ENCODE results near the gene PAWR.

PAWR gene, protein sequence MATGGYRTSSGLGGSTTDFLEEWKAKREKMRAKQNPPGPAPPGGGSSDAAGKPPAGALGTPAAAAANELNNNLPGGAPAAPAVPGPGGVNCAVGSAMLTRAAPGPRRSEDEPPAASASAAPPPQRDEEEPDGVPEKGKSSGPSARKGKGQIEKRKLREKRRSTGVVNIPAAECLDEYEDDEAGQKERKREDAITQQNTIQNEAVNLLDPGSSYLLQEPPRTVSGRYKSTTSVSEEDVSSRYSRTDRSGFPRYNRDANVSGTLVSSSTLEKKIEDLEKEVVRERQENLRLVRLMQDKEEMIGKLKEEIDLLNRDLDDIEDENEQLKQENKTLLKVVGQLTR

DNA sequence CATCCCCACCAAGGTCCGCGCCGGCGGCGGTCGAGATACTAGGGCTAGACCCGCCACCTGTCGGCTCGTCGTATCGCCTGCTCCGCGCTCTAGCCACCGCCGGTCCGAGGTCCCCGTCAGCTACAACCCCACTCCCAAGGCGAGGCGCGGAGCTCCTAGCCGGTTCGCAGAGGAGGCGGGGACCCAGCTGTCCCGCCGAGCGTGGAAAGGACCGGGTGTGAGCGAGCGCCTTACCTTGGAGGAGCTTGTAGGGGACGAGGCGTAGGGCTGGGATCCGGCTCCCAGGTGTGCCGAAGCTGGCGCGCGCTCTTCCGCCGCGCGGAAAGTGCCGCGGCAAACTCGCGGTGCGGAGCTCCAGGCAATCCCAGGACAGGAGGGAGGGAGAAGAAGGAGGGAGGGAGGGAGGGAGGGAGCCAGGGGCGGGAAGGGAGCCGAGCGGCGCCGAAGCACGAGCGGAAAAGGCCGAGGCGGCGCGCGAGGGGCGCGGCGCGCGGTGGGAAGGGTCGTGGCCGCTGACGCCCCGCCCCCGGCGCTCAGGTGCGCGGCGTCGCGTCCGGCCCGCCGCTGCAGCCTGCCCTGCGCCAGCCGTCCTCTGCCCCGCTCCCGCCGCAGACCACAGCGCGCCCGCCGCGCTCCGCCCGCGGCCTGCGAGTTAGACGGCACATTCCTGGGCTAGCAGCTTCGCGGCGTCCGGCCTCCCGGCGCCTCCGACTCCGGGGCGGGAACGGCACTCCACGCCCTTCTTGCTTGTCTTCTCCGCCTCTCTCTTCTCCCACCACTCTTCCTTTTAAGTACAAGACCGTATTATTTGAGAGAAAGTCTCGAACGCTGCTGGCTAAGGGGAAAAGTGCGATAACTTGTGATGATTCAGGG, at the start of gene PAWR:
Gene PAWR (minus strand): TSS at position 327 of the 873 bp plus-strand sequence. CDS start 720 bp downstream, outside the sequence.
- DNase-seq (ENCODE audit: low read depth in 4 of 4, low spot score in 1 of 4): no peak

DNA sequence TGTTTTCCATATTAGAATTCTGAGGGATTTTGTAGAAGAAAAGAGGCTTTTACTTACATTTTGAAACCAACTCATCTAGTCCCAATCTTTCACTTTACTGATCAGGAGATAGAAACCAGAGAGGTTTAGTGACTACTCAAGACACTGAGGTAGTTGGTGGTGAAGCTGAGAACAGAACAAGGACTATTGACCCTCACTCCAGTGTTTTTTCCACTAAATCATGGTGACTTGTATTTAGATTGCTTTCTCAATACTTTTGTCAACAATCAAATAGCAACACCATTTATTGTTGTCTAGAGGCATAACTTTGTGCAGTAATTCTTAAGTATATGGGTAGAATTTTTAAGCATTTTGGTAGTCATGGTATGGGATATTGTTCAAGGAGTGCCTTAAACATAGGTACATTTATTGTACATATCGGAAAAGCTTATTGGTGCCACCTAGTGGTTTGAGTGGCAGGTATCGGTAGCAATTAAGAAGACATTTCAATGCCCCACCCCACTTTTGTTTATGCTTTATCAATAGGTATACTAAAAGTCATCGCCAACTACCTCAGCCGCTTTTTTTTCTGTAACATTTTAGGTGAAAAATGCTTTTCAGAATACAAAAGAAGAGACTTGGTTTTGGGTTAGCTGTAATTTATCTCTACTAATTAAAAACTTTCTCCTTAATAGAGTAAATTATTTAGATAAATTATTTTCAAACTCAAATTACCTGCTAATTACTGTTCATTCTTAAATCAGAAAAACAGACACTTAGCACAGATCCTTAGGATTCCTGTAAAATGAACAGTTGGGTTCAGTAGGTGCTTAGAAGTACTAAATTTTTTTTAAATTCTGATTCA, 47.3 kb upstream of the PAWR start:
- DNase-seq (ENCODE audit: low read depth in 4 of 4, low spot score in 1 of 4): peak in 2 of 4 experiments; percentile 4 to 6

DNA sequence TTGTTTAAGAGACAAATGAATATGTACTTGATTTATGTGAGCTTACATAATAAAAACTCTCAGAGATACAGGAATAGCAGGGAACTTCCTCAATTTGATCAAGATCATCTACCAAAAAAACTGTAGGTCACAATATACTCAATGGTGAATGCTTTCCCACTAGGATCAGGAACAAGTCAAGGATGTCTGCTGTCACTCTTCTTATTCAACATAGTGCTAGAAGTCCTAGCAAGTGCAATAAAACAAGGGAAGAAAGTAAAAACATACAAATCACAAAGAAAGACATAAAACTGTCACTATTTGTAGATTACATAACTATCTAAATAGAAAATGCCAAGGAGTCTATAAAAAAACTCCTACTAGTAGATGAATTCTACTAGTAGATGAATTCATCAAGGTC, 41.9 kb upstream of the PAWR start:
- DNase-seq (ENCODE audit: low read depth in 4 of 4, low spot score in 1 of 4): no peak

DNA sequence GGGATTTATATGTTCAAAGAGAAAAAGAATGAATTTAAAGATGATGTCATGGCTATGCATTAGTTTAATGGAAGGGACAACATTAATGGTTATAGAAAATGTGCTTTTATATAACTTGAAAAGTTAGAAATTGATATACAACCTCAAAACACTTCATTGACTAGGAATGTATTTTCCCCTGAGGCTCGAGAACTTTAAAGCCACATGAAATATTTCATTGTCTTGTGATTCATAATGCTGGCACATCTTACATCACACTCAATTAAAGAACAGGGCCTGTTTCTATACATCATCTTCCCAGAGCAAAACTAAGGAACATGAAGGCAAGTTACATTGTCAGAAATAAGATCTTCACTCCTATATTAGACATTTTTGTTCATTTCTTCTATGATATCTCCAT, 35.2 kb upstream of the PAWR start:
- no peak for DNase-seq (ENCODE audit: low read depth in 4 of 4, low spot score in 1 of 4)

DNA sequence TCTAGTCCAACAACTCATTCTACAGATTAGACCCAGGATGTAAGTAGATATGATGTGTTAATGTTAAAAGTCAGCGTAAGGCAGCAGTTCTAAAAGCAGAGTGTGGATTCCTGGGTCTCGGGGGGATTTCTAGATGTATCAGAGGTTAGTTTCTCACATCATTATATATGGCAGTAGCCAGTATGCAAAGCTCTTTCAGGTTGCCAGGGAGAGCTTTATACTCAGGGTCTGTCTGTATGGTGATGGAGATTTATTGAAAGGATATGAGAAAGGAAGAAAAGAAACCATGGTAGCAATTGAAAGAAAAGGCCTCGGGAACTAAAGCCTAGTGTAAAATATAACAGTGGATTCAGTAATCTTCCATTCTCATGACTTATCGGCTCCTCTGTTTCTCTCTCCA, 26.2 kb upstream of the PAWR start:
- no peak for DNase-seq (ENCODE audit: low read depth in 4 of 4, low spot score in 1 of 4)

DNA sequence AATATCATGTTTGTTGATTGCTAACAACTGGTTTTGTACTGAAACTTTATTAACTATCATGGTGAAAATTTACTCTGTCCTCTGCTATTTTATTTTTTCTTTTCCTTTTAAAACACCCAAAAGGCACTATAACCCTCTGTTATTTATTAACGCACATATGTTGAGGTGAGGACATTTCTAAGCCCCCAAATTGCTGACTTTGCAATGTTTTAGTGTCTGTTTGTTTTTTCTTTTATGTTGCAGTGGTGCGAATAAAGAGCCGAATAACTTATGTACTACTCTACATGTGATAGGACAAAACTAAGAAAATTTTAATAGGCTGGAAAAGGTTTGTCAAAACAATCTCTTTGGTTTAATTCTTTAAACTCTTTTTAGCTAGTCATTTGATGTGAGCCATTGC, 24.5 kb upstream of the PAWR start:
- no peak for DNase-seq (ENCODE audit: low read depth in 4 of 4, low spot score in 1 of 4)

DNA sequence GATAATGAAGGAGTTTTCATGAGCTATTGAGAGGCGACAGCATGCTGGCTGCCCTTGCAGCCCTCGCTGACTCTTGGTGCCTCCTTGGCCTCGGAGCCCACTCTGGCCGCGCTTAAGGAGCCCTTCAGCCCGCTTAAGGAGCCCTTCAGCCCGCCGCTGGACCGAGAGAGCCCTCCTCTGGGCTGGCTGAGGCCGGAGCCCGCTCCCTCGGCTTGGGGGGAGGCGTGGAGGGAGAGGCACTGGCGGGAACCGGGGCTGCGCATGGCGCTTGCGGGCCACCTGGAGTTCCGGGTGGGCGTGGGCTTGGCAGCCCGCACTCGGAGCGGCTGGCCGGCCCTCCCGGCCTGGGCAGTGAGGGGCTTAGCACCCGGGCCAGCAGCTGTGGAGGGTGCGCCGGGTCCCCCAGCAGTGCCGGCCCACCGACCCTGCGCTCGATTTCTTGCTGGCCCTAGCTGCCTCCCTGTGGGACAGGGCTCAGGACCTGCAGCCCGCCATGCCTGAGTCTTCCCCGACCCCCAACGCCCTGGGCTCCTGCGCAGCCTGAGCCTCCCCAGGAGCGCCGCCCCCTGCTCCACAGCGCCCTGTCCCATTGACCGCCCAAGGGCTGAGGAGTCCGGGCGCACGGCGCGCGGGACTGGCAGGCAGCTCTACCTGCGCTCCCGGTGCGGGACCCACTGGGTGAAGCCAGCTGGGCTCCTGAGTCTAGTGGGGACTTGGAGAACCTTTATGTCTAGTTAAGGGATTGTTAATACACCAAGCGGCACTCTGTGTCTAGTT, 20.1 kb upstream of the PAWR start:
- DNase-seq (ENCODE audit: low read depth in 4 of 4, low spot score in 1 of 4): no peak

DNA sequence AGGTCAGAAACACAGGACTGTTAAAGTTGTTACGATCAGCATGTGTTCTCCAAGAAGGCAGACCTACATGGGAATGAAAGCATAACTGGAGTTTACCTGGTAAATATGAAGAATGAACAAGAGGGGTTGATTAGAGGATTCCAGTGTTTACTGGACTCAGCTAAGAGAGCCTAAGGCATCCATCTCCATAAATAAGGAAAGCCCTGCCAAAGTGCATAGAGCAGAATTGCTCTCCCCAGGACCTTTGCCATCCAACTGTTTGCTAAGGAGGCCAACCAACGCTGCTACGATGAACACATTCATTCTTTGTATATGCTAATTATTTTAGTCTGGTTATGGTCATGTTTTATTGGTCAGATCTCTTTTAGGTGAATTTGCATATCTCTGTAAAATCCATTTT, 17.1 kb upstream of the PAWR start:
- DNase-seq (ENCODE audit: low read depth in 4 of 4, low spot score in 1 of 4): no peak

DNA sequence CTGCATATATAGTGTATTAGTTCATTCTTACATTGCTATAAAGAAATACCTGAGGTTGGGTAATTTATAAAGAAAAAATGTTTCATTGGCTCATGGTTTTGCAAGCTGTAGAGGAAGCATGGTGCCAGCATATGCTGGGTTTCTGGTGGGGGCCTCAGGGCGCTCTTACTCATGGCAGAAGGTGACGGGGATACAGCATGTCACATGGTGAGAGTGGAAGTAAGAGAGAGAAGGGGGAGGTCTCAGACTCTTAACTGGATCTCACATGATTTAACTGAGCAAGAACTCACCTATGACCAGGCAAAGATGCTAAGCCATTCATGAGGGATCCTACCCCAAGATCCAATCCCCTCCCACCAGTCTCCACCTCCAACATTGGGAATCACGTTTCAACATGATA, 15.9 kb upstream of the PAWR start:
- no peak for DNase-seq (ENCODE audit: low read depth in 4 of 4, low spot score in 1 of 4)

DNA sequence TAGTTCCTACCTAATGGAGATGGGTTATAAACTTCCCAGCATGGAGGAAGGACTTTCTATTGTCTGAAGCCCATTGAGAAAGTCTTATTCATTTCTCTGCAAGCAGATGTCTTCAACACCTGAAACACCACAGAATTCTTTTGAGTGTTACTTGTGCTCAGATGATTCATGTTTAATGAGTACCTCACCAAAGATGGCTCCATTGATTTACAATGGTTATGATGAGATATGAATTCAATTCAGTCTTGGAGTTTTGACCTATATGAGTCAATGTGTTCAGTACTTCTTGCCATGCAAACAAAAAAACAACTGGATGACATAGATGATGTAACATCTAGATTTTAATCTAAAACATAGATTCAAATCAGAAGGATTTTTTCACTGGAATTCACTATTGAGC, 15.4 kb upstream of the PAWR start:
- no peak for DNase-seq (ENCODE audit: low read depth in 4 of 4, low spot score in 1 of 4)

DNA sequence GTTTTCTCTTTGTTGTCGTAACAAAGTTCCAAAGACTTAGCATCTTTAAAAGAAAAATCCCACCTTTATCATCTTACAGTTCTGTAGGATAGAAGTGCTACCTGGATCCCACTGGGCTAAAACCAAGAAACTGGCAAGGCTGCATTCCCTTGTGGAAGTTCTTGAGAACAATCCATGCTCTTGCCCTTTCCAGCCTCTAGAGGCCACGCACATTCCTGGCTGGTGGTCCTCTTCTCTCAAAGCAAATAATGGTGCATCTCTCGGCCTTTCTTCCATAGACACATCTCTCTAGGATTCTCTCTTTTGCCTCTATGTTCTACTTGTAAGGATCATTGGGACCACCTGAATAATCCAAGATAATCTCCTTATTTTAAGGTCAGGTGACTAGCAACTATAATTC, 8.2 kb upstream of the PAWR start:
- DNase-seq (ENCODE audit: low read depth in 4 of 4, low spot score in 1 of 4): no peak

DNA sequence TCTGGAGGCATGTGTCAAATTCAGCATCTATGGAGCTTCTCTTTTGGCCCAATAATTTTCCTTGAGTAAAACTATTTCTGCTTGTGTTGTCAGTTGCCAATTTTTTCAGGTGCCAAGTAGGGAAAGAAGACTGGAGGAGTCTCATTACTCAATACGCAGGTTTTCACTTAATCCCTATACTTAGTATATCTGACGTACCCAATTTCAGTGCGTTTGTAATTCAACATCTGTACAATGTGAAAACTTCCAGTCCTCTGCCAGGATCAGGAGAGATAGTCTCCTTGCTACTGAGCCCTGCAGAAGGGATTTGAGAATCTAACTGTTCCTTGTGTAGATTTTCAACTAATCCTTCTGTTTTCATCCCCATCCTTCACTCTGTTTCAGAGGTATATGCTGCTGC, 5.7 kb upstream of the PAWR start:
- DNase-seq (ENCODE audit: low read depth in 4 of 4, low spot score in 1 of 4): no peak

DNA sequence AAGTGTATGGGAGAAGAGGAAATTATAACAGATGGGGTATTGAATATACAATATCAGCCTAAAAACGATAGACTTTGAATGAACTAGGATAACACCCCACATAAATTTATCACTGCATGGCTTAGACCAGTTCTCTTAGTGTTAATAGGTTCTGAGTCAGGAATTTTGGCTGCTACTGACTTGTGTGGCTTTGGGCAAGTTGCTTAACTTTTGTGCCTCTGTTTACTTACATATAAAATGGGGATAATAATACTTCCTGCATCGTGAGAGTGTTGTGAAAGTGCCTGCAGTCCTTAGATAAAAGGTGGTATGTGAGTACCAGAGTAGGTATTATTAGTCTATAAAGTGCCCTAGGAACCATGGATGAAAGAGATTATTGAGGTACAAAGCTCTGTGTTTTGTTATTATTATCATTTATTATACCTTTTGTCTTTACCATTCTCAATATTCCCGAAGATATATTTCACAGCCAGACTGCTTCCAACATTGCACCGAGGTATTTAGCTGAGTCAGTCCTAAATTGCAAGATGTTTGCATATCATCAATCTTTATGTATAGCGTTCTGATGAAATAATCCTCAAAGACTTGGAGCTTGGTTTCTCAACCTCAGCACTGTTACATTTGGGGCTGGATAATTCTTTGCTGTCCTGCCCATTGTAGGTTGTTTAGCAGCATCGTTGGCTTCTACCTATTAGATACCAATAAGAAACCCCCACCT, 2.3 kb upstream of the PAWR start:
- DNase-seq (ENCODE audit: low read depth in 4 of 4, low spot score in 1 of 4): no peak

DNA sequence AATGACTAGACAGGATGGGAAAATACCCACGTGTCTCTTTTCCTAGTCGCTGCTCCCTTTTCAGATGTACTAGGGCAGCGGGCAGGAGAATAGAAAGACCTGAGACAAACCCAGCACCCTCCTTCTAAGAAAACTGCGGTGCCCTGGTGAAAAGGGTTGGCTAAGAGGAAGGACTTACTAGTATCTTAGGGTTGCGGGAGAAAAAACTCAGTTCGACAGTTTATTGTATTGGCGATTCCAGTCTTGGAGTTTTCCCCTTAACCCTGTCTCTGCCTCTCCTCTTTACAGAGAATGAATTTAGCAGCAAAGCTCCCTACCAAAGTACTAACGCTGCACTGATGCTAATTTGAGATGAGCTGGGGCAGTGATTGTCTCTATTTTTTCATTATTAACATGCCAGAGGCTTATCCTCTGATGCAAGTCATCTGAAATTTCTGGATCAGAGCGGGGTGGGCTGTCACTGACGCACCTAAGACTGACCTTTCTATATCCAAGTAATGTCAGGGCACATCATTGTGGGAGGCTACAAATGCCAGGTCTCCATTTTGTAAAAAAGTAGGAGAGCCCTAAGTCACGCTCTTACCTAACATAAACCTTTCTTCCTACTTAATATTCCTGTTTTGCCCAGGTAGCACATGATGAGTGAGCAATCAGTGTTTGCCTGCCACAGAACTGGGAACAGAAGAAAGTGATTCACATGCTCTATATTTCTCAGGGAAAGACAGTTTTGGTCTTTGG, 916 bp upstream of the PAWR start:
- DNase-seq (ENCODE audit: low read depth in 4 of 4, low spot score in 1 of 4): no peak

DNA sequence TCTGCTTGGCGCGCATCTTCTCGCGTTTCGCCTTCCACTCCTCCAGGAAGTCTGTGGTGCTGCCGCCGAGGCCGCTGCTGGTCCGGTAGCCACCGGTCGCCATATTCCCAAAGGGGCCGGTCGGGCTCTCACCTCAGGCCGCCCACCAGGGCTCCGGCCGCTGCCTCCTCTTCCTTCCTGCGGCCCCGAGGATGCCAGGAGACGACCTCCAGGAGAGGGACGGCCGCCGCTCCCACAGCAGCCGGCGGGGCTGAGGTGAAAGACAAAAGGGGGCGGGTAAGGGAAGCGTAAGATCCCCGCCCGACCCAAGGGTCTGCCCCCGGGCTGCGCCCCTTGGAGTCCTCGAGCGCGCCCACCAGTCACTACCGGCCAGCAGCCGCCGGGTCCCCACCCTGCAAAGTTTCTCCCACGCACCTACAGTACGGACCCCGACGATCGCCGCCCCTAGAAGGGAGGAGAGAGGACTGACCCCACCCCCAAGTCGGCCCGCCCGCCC, 574 bp downstream of the PAWR start:
- no peak for DNase-seq (ENCODE audit: low read depth in 4 of 4, low spot score in 1 of 4)

DNA sequence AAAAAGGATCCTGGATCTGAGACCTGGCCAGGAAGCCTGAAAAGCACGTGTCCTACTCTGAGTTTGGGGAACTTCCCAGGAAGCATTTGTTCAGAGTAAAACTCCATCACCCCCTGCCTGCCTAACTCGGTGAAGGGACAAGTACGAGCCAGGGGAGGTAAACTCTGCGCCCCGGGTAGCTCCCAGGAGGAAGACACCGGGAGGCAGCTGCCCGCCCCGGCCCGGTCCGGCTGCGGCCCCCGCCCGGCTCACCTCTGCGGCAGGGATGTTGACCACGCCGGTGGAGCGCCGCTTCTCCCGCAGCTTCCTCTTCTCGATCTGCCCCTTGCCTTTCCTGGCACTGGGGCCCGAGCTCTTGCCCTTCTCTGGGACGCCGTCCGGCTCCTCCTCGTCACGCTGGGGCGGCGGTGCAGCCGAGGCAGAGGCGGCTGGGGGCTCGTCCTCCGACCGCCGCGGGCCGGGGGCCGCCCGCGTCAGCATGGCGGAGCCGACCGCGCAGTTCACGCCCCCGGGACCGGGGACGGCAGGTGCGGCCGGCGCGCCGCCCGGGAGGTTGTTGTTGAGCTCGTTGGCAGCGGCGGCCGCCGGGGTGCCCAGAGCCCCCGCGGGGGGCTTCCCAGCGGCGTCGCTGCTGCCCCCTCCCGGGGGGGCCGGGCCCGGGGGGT, 1.2 kb downstream of the PAWR start:
- no peak for DNase-seq (ENCODE audit: low read depth in 4 of 4, low spot score in 1 of 4)

DNA sequence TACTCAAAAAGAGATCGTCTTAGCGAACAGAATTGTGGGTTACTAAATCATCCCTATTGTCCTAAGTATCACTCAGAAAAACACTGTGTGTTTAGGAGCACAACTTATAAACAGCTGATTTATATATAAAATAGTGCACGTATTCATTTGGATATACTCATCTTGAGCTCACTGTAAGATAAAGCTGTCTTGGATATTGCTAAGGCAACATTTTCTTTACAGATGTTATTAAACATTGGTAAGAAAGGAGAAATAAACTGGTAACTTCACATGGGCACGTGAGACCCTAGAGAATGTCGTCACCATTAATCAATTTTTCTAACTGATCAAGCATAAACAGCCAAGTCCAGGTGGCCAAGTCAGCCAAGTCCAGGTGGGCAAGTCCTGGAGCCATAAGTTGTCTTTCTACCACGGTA, 1.7 kb downstream of the PAWR start:
- DNase-seq (ENCODE audit: low read depth in 4 of 4, low spot score in 1 of 4): no peak

DNA sequence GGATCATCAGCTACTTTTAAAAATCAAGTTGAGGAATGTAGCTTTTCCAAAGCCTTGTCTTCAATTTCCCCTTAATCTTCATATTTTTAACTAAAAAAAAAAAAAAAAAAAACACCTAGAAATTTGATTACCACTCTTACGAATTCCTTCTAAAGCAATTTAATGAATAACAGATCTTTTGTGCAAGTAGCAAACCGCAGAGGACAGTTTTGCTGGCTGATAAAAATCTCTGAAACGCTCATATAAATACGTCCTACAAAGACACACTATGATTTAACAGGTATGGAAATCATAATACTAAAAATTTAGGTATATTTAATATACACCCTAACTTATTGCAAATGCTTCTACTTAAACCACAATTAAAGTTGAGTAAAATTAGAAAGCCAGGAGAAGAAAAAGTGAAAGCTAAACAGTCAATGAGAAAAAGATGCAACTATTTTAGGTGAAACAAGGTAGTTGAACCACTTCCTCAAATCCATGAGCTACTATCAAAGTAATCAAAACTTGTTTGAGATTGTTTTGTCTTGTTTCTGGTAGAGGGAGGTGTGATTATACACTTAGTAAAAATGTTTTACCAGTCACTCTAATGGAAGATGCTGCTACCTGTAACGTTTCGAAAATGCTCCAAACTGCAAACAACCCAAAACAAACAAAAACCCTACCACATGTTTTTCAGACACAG, 2.2 kb downstream of the PAWR start:
- no peak for DNase-seq (ENCODE audit: low read depth in 4 of 4, low spot score in 1 of 4)
